H54 (cell line): ENCODE measurements around the gene ECSCR.
"Not testable (repeated sequence)": the region's sequence is repeated elsewhere in the genome, so short reads cannot be mapped to it uniquely, and the experiment has no call there.

ENCODE experiments used
- DNase-seq: peaks from one replicate; pipeline ENCODE4 v3.0.0; 2011; ENCODE audit warnings: low spot score, mixed read lengths; ENCODE audit not compliant: insufficient read length
- FAIRE-seq: peaks from 3 replicates; lab custom pipeline; 2011; peaks lifted over from hg19 to GRCh38; lab: Jason Lieb, UNC
- POLR2A ChIP-seq: IDR thresholded peaks from 2 replicates; pipeline ENCODE4 v1.6.1; 2011; ENCODE audit warnings: low read depth, mild to moderate bottlenecking, low read length

Gene ECSCR

GRCh38 chr5:139481580-139482049 is 19.1 kb upstream of the ECSCR start:
- no peak; the same call in 1 of the 2 replicates for TF ChIP-seq POLR2A
- no peak for DNase-seq
- FAIRE-seq: no peak

- no peak for FAIRE-seq
- DNase-seq: no peak
- 0 out of 2 replicates have a peak, but pooled peaks have one; percentile 32 for TF ChIP-seq POLR2A
Observed at GRCh38 chr5:139481122-139481533, 18.6 kb upstream of the ECSCR start.

- not testable (repeated sequence) for DNase-seq, FAIRE-seq
Observed at GRCh38 chr5:139479729-139480128, 17.2 kb upstream of the ECSCR start.

GRCh38 chr5:139478657-139479423 is 16.3 kb upstream of the ECSCR start:
- not testable (repeated sequence) for DNase-seq, FAIRE-seq

GRCh38 chr5:139475865-139476617 is 13.5 kb upstream of the ECSCR start:
- no peak for DNase-seq
- no peak for TF ChIP-seq POLR2A
- FAIRE-seq: no peak

- TF ChIP-seq POLR2A: no peak
- DNase-seq (no peak), FAIRE-seq (no peak)
Observed at GRCh38 chr5:139474890-139475791, 12.6 kb upstream of the ECSCR start.

GRCh38 chr5:139473565-139473964 is 11.0 kb upstream of the ECSCR start:
- DNase-seq: no peak
- FAIRE-seq: no peak
- no peak for TF ChIP-seq POLR2A

- FAIRE-seq (no peak), DNase-seq (no peak)
- no peak for TF ChIP-seq POLR2A
Observed at GRCh38 chr5:139473105-139473504, 10.6 kb upstream of the ECSCR start.

- FAIRE-seq (no peak), DNase-seq (no peak)
- TF ChIP-seq POLR2A: no peak
Observed at GRCh38 chr5:139472386-139473030, 10.0 kb upstream of the ECSCR start.

GRCh38 chr5:139470821-139471300 is 8.3 kb upstream of the ECSCR start, which contains the start of gene SMIM33:
Gene SMIM33, plus strand, starts transcription at chr5:139471004. Its CDS starts 118 bp downstream, at chr5:139471122.
- TF ChIP-seq POLR2A: no peak
- DNase-seq: no peak
- no peak for FAIRE-seq

- FAIRE-seq (no peak), DNase-seq (no peak)
- no peak for TF ChIP-seq POLR2A
Observed at GRCh38 chr5:139468421-139468931, 5.9 kb upstream of the ECSCR start.

- no peak for TF ChIP-seq POLR2A
- FAIRE-seq (no peak), DNase-seq (peak; percentile 75)
Observed at GRCh38 chr5:139461698-139462097, 845 bp downstream of the ECSCR start.

- TF ChIP-seq POLR2A: no peak
- DNase-seq: no peak
- no peak for FAIRE-seq
Observed at GRCh38 chr5:139461176-139461575, 1.4 kb downstream of the ECSCR start.
